Adipocyte (in vitro differentiated cells): ENCODE results near the gene LIX1.
A peak's percentile ranks its signal among the peaks of the same experiment; 100 is the strongest.

Experiments used
- DNase-seq: peaks from one replicate; pipeline ENCODE4 v3.0.0-alpha.2; 2015; ENCODE audit warnings: low read depth
- H3K27me3 ChIP-seq: replicated peaks from 2 replicates; pipeline ENCODE4 v1.7.0; 2013; ENCODE audit warnings: mild to moderate bottlenecking, low read length, moderate library complexity; ENCODE audit not compliant: control insufficient read depth, insufficient read depth
- H3K36me3 ChIP-seq: 2 replicates; pipeline ENCODE4 v1.7.0; 2013; ENCODE audit warnings: low read length, mild to moderate bottlenecking, moderate library complexity; ENCODE audit not compliant: control insufficient read depth, insufficient read depth, severe bottlenecking
- H3K4me1 ChIP-seq: 2 replicates; pipeline ENCODE4 v1.7.0; 2013; ENCODE audit warnings: mild to moderate bottlenecking, low read length, moderate library complexity; ENCODE audit not compliant: control insufficient read depth, insufficient read depth
- H3K4me3 ChIP-seq: 2 replicates; pipeline ENCODE4 v1.7.0; 2013; ENCODE audit warnings: mild to moderate bottlenecking, low read length, moderate library complexity
- H3K9ac ChIP-seq: 2 replicates; pipeline ENCODE4 v1.7.0; 2013; ENCODE audit warnings: mild to moderate bottlenecking, low read length, moderate library complexity
- H3K9me3 ChIP-seq: 2 replicates; pipeline ENCODE4 v1.7.0; 2013; ENCODE audit warnings: mild to moderate bottlenecking, low read length, moderate library complexity; ENCODE audit not compliant: control insufficient read depth

LIX1 gene

DNA sequence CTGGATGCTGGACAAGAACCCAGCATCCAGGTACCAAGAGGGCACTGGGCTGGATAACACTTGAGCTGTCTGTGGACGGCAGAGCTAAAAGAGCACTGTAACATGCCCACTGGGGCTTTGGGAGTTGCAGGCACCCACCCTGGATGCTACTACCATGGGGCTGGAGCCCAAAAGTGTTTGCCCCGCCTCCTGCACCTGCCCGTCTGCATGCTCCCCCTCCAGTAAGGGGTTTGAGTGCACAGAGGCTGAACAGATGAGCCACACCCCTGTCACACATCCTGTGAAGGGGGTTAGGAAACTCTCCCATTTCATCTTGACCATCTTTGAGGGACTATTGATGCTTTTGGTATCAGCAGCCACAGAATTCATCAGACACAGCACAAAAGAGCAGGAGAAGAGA, 69.0 kb downstream of the LIX1 start:
- Histone ChIP-seq H3K27me3 (no peaks in the 10 kb centered on the region), H3K9me3 (no peaks in the 10 kb centered on the region), H3K9ac (no peak overlapping the region), H3K4me1 (peaks cover 8% of the 10 kb centered on the region), H3K36me3 (no peaks in the 10 kb centered on the region), H3K4me3 (no peak overlapping the region)
- DNase-seq = no peak

DNA sequence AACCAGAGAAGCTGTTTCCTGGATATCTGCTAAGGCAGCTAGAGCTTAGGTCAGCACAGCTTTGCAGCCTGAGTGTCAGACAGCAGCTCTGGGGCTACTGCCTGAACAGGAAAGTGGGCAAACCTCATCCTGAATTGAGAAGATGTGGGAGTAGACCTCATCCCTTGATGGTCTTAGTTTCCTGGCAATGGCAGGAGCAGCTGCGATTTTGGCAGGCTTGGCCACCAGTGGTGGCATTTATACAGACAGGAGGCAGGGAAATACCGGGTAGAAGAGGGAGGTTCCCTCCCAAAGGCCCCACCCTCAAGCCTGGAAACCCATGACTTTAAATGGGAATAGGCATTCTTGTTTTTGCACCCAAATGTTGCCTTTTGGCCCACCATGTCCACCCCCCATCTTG, 69.7 kb downstream of the LIX1 start:
- no peak for DNase-seq
- Histone ChIP-seq H3K4me3 (no peak overlapping the region), H3K27me3 (no peaks in the 10 kb centered on the region), H3K4me1 (peaks cover 8% of the 10 kb centered on the region), H3K36me3 (no peaks in the 10 kb centered on the region), H3K9me3 (no peaks in the 10 kb centered on the region), H3K9ac (no peak overlapping the region)

DNA sequence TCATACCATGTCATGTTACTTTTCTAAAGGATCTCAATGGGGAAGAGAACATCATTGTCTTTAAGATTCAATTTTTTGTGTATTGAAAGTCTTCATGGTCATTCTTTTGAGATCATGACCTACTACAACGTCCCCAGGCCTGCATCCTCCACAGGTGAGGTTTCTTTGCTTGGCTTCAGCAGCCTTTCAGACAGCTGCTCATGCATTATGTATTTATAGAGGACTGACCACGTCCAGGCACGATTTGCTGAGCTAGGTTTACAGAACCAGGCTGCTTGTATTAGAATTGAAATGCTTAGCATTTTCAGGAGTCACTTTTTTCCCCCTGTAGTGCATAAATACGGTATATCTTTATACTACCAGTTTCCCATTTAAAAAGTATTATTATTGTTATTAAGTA, 70.4 kb downstream of the LIX1 start:
- H3K36me3 ChIP-seq = no peaks in the 10 kb centered on the region
- H3K4me3 ChIP-seq = no peak overlapping the region
- H3K4me1 ChIP-seq = peaks cover 8% of the 10 kb centered on the region
- DNase-seq = no peak
- no peaks in the 10 kb centered on the region for H3K9me3 ChIP-seq
- no peak overlapping the region for H3K9ac ChIP-seq
- H3K27me3 ChIP-seq = no peaks in the 10 kb centered on the region

DNA sequence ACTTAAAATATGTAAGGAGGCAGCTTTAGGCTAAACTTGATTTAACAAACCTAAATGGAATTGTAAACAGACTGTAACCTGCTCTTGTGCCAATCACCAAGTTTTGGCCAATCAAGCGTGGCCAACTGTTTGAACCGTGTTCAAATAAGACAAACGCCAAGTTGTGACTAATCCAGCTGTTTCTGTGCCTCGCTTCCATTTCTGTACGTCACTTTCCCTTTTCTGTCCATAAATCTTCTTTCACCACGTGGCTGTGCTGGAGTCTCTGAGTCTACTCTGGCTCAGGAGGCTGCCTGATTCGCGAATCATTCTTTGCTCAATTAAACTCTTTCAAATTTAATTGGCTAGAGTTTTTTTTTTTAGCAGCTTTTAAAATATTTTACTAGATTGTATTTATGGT, 71.3 kb downstream of the LIX1 start:
- DNase-seq = no peak
- Histone ChIP-seq H3K4me3 (peak overlapping the region; percentile 30), H3K9ac (no peak overlapping the region), H3K27me3 (no peaks in the 10 kb centered on the region), H3K9me3 (no peaks in the 10 kb centered on the region), H3K36me3 (no peaks in the 10 kb centered on the region), H3K4me1 (peaks cover 8% of the 10 kb centered on the region)

GRCh38 chr5:97070234-97070633, 72.2 kb downstream of the LIX1 start:
- Histone ChIP-seq H3K9me3 (no peaks in the 10 kb centered on the region), H3K36me3 (no peaks in the 10 kb centered on the region), H3K9ac (no peak overlapping the region), H3K4me3 (no peak overlapping the region), H3K4me1 (peaks cover 8% of the 10 kb centered on the region), H3K27me3 (no peaks in the 10 kb centered on the region)
- DNase-seq = no peak

DNA sequence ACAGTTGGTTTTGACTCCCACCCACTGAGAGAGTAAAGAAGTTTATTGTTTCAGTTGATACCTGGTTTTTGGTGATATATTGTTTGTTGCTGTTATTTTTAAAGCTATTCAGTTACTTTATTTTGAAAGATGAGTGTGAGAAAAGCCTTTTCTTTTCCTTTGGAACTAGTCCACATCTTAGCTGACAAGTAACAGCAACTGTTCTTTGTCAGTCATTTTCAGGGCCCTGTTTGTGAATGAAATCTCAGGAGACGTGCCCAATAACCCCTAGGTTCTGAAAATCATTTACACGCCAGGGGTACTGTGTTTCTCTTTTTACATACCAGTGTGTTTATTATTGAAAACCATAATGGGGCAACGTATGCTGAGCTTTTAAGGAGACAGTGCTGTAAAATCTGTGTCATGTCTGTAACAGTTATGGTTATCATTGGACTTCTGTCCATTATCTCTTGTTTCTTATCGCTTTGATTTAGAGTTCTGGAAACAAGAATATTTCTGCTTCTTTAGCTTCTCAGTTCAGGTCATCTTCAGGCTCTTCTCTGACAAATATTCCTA, 75.0 kb downstream of the LIX1 start:
- H3K4me1 ChIP-seq = peaks cover 8% of the 10 kb centered on the region
- no peak for DNase-seq
- no peak overlapping the region for H3K4me3 ChIP-seq
- H3K27me3 ChIP-seq = no peaks in the 10 kb centered on the region
- no peak overlapping the region for H3K9ac ChIP-seq
- no peaks in the 10 kb centered on the region for H3K9me3 ChIP-seq
- no peaks in the 10 kb centered on the region for H3K36me3 ChIP-seq

DNA sequence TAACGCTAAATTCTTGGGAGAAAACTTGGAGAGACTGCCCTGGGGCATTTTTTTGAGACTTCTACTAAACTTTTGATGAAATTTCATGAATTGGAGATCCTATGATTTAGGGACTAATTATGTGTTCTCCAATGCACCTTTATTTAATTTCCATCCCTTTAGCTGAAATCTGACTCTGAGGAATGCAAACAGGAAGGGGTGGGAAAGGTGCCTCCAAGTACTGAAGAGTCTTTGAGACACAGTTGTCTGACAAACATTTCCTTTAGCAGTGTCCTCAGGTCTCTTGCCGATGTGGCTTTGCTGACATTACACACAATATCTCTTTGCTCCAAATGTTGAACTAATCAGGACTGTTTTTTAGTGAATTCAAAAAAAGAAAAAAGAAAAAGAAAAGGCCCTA, 76.9 kb downstream of the LIX1 start:
- H3K4me1 ChIP-seq = no peaks in the 10 kb centered on the region
- no peaks in the 10 kb centered on the region for H3K36me3 ChIP-seq
- H3K9me3 ChIP-seq = peaks cover 2% of the 10 kb centered on the region
- no peak overlapping the region for H3K4me3 ChIP-seq
- no peaks in the 10 kb centered on the region for H3K27me3 ChIP-seq
- DNase-seq = no peak
- H3K9ac ChIP-seq = no peak overlapping the region

GRCh38 chr5:97063251-97063650, 79.2 kb downstream of the LIX1 start:
- Histone ChIP-seq H3K36me3 (no peaks in the 10 kb centered on the region), H3K9ac (no peak overlapping the region)

DNA sequence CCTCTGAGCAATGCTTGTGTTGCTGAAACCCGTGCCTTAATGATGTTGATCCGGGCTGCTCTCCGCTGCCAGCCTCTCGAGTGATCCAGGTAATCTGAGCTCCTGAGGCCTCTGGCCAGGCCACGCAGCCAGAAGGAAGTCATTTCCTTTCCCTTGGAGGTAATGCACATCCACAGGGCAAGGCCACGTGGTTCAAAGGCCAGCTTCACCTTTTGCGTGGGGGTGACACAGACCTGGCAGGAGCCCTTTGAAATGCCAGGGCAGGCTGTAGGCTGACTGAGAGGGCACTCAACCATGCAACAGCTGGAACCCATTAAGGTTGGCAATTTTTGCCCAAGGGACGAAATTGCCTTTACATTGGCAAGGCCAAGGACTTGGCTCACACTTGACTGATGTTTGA, 80.4 kb downstream of the LIX1 start:
- peaks cover 11% of the 10 kb centered on the region for H3K9me3 ChIP-seq
- H3K4me1 ChIP-seq = no peaks in the 10 kb centered on the region
- no peak for DNase-seq
- H3K9ac ChIP-seq = no peak overlapping the region
- no peaks in the 10 kb centered on the region for H3K27me3 ChIP-seq
- no peaks in the 10 kb centered on the region for H3K36me3 ChIP-seq
- no peak overlapping the region for H3K4me3 ChIP-seq

More at GRCh38 chr5:97063251-97063650, 79.2 kb downstream of the LIX1 start:
- no peaks in the 10 kb centered on the region for H3K27me3 ChIP-seq
- peak; percentile 12 for DNase-seq
- H3K4me1 ChIP-seq = no peaks in the 10 kb centered on the region
- no peak overlapping the region for H3K4me3 ChIP-seq
- peaks cover 11% of the 10 kb centered on the region for H3K9me3 ChIP-seq

DNA sequence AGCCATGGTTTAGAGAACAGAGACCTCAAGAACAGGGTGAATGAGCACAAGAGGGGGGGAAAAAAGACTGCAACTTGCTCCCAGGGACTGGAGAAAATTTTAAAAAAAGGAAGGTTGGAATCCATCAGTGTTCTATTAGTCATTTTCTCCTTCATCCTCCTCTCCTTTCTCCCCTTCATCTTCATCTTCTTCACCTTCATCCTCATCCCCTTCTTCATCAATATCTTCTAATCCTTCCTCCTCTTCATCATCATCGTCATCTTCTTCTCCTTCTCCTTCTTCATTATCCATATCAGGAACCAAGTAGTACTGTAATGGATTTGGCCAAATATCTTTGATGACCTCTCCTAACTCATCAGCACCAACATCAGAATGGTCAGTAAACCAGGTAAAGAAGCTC, 86.1 kb downstream of the LIX1 start:
- Histone ChIP-seq H3K36me3 (no peaks in the 10 kb centered on the region), H3K27me3 (no peaks in the 10 kb centered on the region), H3K9ac (no peak overlapping the region), H3K4me3 (no peak overlapping the region), H3K9me3 (peaks cover 22% of the 10 kb centered on the region), H3K4me1 (no peaks in the 10 kb centered on the region)
- no peak for DNase-seq

- H3K4me3 ChIP-seq = no peak overlapping the region
These were observed 93.2 kb downstream of the LIX1 start for GRCh38 chr5:97049175-97049574.

DNA sequence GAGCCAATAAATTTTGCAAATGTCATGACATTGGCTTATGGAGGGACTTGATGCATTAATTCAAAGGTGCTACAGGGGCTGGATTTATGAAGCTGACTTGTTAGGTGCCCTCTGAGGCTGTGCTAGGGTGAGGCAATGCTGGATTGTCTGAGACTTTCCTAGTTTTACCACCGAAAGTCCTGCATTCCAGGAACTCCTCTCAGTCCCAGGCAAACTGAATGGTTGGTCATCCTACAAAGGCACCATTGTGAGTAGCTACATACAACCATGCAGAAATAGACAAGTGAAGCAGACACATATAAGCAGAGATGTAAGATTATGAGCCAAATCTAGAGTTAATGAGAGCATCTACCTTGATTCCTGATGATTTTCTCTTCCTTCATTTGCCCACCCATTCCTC, 95.3 kb downstream of the LIX1 start:
- Histone ChIP-seq H3K36me3 (no peaks in the 10 kb centered on the region), H3K4me1 (no peaks in the 10 kb centered on the region), H3K27me3 (peaks cover 13% of the 10 kb centered on the region)

More at GRCh38 chr5:97049175-97049574, 93.2 kb downstream of the LIX1 start:
- Histone ChIP-seq H3K27me3 (peaks cover 13% of the 10 kb centered on the region), H3K36me3 (no peaks in the 10 kb centered on the region), H3K9me3 (peaks cover 11% of the 10 kb centered on the region), H3K4me1 (no peaks in the 10 kb centered on the region), H3K9ac (no peak overlapping the region)
- no peak for DNase-seq

More for the DNA sequence above, 95.3 kb downstream of the LIX1 start:
- no peak for DNase-seq
- Histone ChIP-seq H3K4me3 (no peak overlapping the region), H3K9ac (no peak overlapping the region), H3K9me3 (peaks cover 3% of the 10 kb centered on the region)
